ENCODE measurements around the gene TBC1D22B. TPM values are rescaled to one million over a fixed set of nuclear protein-coding genes. Genes with fewer than 3 reads are reported as not detected.

TBC1D22B gene
- polyA plus RNA-seq, 2 of the 4 experiments (the other 2 are of a cell fraction): 5.7 to 6.4 TPM

DNA sequence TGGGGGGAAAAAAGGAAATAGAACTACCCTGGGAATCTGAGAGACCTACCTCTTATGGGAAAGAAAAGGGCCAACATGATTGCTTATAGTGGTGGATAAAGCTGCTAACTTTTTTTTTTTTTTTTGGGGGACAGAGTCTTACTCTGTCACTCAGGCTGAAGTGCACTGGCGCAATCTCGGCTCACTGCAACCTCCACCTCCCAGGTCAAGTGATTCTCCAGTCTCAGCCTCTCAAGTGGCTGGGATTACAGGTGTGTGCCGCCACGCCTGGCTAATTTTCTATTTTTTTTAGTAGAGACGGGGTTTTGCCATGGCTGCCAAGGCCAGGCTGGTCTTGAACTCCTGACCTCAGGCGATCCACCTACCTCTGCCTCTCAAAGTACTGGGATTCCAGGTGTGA is 39.5 kb upstream of the TBC1D22B start (continued):
- TF ChIP-seq, protein P1, sequence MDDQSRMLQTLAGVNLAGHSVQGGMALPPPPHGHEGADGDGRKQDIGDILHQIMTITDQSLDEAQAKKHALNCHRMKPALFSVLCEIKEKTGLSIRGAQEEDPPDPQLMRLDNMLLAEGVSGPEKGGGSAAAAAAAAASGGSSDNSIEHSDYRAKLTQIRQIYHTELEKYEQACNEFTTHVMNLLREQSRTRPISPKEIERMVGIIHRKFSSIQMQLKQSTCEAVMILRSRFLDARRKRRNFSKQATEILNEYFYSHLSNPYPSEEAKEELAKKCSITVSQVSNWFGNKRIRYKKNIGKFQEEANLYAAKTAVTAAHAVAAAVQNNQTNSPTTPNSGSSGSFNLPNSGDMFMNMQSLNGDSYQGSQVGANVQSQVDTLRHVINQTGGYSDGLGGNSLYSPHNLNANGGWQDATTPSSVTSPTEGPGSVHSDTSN (IDR thresholded peaks at IDR 0.05): no peak
- no peak for TF ChIP-seq ZFP36 (IDR thresholded peaks at IDR 0.05; ENCODE audit: borderline replicate concordance, partially characterized antibody)
- TF ChIP-seq, protein P2, sequence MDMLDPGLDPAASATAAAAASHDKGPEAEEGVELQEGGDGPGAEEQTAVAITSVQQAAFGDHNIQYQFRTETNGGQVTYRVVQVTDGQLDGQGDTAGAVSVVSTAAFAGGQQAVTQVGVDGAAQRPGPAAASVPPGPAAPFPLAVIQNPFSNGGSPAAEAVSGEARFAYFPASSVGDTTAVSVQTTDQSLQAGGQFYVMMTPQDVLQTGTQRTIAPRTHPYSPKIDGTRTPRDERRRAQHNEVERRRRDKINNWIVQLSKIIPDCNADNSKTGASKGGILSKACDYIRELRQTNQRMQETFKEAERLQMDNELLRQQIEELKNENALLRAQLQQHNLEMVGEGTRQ (IDR thresholded peaks at IDR 0.05): no peak
- no peak for TF ChIP-seq FOSB (CRISPR knock-in tag; IDR thresholded peaks at IDR 0.05)

DNA sequence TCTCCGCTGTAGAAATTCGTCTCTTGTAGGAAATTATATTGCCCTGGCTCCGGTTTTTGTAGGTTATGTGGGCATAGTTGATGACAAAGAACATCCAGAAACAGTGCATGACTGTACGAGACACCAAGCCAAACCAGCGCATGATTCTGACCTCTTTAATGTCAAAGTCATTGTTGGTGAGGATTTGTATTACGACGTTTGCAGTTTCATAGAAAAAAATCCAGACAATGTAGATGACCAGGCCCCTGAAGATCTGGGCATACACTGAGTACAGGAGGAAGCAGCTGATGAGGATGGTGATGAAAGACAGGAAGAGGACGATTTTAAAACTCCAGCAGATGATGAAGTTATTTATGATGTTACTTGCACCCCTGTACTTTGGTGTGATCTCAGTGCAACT is 39.1 kb upstream of the TBC1D22B start:
- ATAC-seq (no peak), FAIRE-seq (no peak), DNase-seq (ENCODE audit: low read depth in 1 of 2, low spot score in 1 of 2) (no peak)
- TF ChIP-seq FOXS1 (CRISPR knock-in tag; IDR thresholded peaks at IDR 0.05): no peak
- TF ChIP-seq BHLHE40 (IDR thresholded peaks at IDR 0.05; ENCODE audit: low read depth, low read length): no peak
- TF ChIP-seq POLR2AphosphoS2 (conservative IDR thresholded peaks at IDR 0.05; ENCODE audit: low read length): no peak
- TF ChIP-seq MAFK (IDR thresholded peaks at IDR 0.05; ENCODE audit: partially characterized antibody): no peak
- Histone ChIP-seq H3K27ac (no peak overlapping the region), H3K9me3 (no peaks in the 10 kb centered on the region), H3K4me1 (peaks cover 12% of the 10 kb centered on the region; the same call in 2 of the 3 replicates), H3K4me2 (no peak overlapping the region), H3K4me3 (no peak overlapping the region)
- CTCF ChIA-PET: no interaction called here
- POLR2A ChIA-PET: no interaction called here
- 77% methylated on average over 8 of the region's 8 CpGs for WGBS (ENCODE audit: missing lambda C conversion rate)

DNA sequence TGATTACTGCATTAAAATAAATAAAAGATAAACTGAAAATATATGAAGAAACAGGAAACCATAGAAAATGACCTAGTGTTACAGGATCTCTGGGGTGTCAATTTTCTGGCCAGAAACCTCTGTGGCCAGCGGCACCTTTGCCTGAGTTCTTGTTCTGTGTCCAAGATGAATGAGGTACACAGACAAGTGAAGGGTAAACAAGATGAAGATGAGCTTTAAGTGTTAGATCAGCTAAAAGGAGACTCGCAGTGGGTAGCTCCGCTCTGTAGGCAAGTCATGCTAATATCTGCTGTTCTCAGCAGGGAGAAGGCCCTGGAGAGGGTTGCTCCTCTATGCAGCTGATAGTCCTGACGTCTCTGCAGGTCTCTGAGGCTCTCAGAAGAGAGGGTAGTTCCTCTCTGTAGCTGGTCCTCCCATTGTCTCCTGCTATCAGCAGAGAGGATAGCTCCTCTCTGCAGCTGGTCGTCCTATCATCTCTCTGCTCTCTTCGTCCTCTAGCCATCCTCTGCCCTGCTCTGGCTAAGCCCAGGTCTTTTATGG is 35.9 kb upstream of the TBC1D22B start:
- no peak for FAIRE-seq
- CTCF ChIA-PET: interaction anchor here (0.8 to 3.9 kb wide), 4 partner anchors 11 to 455 kb away, joined by 3 to 19 read pairs (median 3); no protein-coding TSS in a partner anchor
- TF ChIP-seq POLR2AphosphoS2 (conservative IDR thresholded peaks at IDR 0.05; ENCODE audit: low read length) (no peak), FOSL2 (IDR thresholded peaks at IDR 0.05) (no peak), FOSL2 (CRISPR knock-in tag; IDR thresholded peaks at IDR 0.05) (no peak), CEBPB (IDR thresholded peaks at IDR 0.05) (no peak), MAFK (IDR thresholded peaks at IDR 0.05; ENCODE audit: partially characterized antibody) (no peak), JUNB (IDR thresholded peaks at IDR 0.05) (no peak), SMC3 (IDR thresholded peaks at IDR 0.05) (no peak), SREBF2 (IDR thresholded peaks at IDR 0.05) (no peak), EHF (CRISPR knock-in tag; IDR thresholded peaks at IDR 0.05) (no peak), ZFP36 (IDR thresholded peaks at IDR 0.05; ENCODE audit: borderline replicate concordance, partially characterized antibody) (no peak), BHLHE40 (IDR thresholded peaks at IDR 0.05; ENCODE audit: low read depth, low read length) (no peak), CBX2 (IDR thresholded peaks at IDR 0.05; ENCODE audit: borderline replicate concordance, low read depth) (no peak)
- TF ChIP-seq, protein P1 (IDR thresholded peaks at IDR 0.05): no peak
- TF ChIP-seq, protein P3, sequence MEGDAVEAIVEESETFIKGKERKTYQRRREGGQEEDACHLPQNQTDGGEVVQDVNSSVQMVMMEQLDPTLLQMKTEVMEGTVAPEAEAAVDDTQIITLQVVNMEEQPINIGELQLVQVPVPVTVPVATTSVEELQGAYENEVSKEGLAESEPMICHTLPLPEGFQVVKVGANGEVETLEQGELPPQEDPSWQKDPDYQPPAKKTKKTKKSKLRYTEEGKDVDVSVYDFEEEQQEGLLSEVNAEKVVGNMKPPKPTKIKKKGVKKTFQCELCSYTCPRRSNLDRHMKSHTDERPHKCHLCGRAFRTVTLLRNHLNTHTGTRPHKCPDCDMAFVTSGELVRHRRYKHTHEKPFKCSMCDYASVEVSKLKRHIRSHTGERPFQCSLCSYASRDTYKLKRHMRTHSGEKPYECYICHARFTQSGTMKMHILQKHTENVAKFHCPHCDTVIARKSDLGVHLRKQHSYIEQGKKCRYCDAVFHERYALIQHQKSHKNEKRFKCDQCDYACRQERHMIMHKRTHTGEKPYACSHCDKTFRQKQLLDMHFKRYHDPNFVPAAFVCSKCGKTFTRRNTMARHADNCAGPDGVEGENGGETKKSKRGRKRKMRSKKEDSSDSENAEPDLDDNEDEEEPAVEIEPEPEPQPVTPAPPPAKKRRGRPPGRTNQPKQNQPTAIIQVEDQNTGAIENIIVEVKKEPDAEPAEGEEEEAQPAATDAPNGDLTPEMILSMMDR (IDR thresholded peaks at IDR 0.05): no peak
- TF ChIP-seq, protein P4, sequence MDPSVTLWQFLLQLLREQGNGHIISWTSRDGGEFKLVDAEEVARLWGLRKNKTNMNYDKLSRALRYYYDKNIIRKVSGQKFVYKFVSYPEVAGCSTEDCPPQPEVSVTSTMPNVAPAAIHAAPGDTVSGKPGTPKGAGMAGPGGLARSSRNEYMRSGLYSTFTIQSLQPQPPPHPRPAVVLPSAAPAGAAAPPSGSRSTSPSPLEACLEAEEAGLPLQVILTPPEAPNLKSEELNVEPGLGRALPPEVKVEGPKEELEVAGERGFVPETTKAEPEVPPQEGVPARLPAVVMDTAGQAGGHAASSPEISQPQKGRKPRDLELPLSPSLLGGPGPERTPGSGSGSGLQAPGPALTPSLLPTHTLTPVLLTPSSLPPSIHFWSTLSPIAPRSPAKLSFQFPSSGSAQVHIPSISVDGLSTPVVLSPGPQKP (IDR thresholded peaks at IDR 0.05; ENCODE audit: low read depth, low read length): no peak
- TF ChIP-seq, protein P5, sequence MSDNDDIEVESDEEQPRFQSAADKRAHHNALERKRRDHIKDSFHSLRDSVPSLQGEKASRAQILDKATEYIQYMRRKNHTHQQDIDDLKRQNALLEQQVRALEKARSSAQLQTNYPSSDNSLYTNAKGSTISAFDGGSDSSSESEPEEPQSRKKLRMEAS (IDR thresholded peaks at IDR 0.05): no peak
- TF ChIP-seq, protein P2 (IDR thresholded peaks at IDR 0.05): no peak
- TF ChIP-seq, protein P6, sequence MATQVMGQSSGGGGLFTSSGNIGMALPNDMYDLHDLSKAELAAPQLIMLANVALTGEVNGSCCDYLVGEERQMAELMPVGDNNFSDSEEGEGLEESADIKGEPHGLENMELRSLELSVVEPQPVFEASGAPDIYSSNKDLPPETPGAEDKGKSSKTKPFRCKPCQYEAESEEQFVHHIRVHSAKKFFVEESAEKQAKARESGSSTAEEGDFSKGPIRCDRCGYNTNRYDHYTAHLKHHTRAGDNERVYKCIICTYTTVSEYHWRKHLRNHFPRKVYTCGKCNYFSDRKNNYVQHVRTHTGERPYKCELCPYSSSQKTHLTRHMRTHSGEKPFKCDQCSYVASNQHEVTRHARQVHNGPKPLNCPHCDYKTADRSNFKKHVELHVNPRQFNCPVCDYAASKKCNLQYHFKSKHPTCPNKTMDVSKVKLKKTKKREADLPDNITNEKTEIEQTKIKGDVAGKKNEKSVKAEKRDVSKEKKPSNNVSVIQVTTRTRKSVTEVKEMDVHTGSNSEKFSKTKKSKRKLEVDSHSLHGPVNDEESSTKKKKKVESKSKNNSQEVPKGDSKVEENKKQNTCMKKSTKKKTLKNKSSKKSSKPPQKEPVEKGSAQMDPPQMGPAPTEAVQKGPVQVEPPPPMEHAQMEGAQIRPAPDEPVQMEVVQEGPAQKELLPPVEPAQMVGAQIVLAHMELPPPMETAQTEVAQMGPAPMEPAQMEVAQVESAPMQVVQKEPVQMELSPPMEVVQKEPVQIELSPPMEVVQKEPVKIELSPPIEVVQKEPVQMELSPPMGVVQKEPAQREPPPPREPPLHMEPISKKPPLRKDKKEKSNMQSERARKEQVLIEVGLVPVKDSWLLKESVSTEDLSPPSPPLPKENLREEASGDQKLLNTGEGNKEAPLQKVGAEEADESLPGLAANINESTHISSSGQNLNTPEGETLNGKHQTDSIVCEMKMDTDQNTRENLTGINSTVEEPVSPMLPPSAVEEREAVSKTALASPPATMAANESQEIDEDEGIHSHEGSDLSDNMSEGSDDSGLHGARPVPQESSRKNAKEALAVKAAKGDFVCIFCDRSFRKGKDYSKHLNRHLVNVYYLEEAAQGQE (IDR thresholded peaks at IDR 0.05): no peak
- TF ChIP-seq, protein P7, sequence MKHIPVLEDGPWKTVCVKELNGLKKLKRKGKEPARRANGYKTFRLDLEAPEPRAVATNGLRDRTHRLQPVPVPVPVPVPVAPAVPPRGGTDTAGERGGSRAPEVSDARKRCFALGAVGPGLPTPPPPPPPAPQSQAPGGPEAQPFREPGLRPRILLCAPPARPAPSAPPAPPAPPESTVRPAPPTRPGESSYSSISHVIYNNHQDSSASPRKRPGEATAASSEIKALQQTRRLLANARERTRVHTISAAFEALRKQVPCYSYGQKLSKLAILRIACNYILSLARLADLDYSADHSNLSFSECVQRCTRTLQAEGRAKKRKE (CRISPR knock-in tag; IDR thresholded peaks at IDR 0.05; ENCODE audit: low read depth): no peak

More for the DNA sequence above, 35.9 kb upstream of the TBC1D22B start:
- Histone ChIP-seq H3K9me3 (no peaks in the 10 kb centered on the region), H3K27ac (peak overlapping the region; percentile 75 to 87), H3K4me3 (peak overlapping the region; percentile 52), H3K4me1 (peaks cover 13% of the 10 kb centered on the region; the same call in 2 of the 3 replicates), H3K4me2 (peak overlapping the region; percentile 70)
- ATAC-seq (peak; percentile 42 to 45; a peak in 4 of 6 replicates), DNase-seq (ENCODE audit: low read depth in 1 of 2, low spot score in 1 of 2) (no peak)
- POLR2A ChIA-PET: interaction anchor here (1.4 kb wide), 1 partner anchor 21 kb away, joined by 6 read pairs; no protein-coding TSS in a partner anchor
- 57% methylated on average over 6 of the region's 6 CpGs for WGBS (ENCODE audit: missing lambda C conversion rate)
